Measurements from ENCODE around the gene CCDC43. TPM values are rescaled to one million over a fixed set of nuclear protein-coding genes. Genes with fewer than 3 reads are reported as not detected.

CCDC43 gene
- total and polyA plus RNA-seq, 2 donors (not counting 3 experiments of a cell fraction or from before 2014, with no cell fraction given) = 5.9 to 31.7 TPM

- no peaks in the 10 kb centered on the region for H3K9me3 ChIP-seq (replicated peaks; ENCODE audit: control insufficient read depth, insufficient read depth, low read length)
- CTCF ChIA-PET = interaction anchor here (1.2 kb wide), 1 partner anchor 14 kb away, joined by 3 read pairs; no protein-coding TSS in a partner anchor
- no peaks in the 10 kb centered on the region for H3K27me3 ChIP-seq (ENCODE audit: control insufficient read depth in 2 of 2, insufficient read depth in 2 of 2, low read length in 2 of 2)
- no peaks in the 10 kb centered on the region for H3K4me1 ChIP-seq (ENCODE audit: control insufficient read depth, extremely low read depth, insufficient read depth, low read length)
- H3K36me3 ChIP-seq (ENCODE audit: control insufficient read depth in 2 of 2, extremely low read depth in 1 of 2, insufficient read depth in 2 of 2, low read length in 2 of 2) = peaks cover 0 to 7% of the 10 kb centered on the region in 2 experiments
- DNase-seq (ENCODE audit: low read depth, low spot score) (no peak), FAIRE-seq (no peak)
- no peak overlapping the region for H3K4me2 ChIP-seq (ENCODE audit: insufficient read depth, low read length)
- POLR2A ChIA-PET = interaction anchor here (0.5 kb wide), 1 partner anchor 40 kb away, joined by 3 read pairs; no protein-coding TSS in a partner anchor
- H3K9me1 ChIP-seq (replicated peaks; ENCODE audit: control insufficient read depth, extremely low read depth, insufficient read depth, low read length) = no peaks in the 10 kb centered on the region
- TF ChIP-seq EZH2 (IDR thresholded peaks at IDR 0.05; ENCODE audit: borderline replicate concordance, low read depth, low read length, severe bottlenecking) (no peak), POLR2A (IDR thresholded peaks at IDR 0.05; ENCODE audit: low read depth, low read length) (no peak), GATA2 (IDR thresholded peaks at IDR 0.05; ENCODE audit: insufficient read depth, insufficient read length, low read depth, low read length) (no peak), JUN (IDR thresholded peaks at IDR 0.05; ENCODE audit: borderline replicate concordance, insufficient read depth, insufficient read length, low read depth) (no peak), CTCF (IDR thresholded peaks at IDR 0.05; ENCODE audit: extremely low read depth in 1 of 2, insufficient read depth in 1 of 2, low read depth in 1 of 2, low read length in 2 of 2) (no peak)
- TF ChIP-seq, protein P1, sequence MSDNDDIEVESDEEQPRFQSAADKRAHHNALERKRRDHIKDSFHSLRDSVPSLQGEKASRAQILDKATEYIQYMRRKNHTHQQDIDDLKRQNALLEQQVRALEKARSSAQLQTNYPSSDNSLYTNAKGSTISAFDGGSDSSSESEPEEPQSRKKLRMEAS (IDR thresholded peaks at IDR 0.05; ENCODE audit: insufficient read depth, insufficient read length) = no peak
- H3K79me2 ChIP-seq (ENCODE audit: control insufficient read depth, insufficient read depth, low read length) = no peaks in the 10 kb centered on the region
- no peak overlapping the region for H2AFZ ChIP-seq (ENCODE audit: low read depth, low read length)
- no peak overlapping the region for H3K27ac ChIP-seq (ENCODE audit: insufficient read depth, low read depth, low read length)
- intact Hi-C loops (cut with micrococcal nuclease) (loop anchor here (10.0 kb wide), 1 partner anchor 199 kb away; no protein-coding TSS in a partner anchor), dilution Hi-C loops (cut with MboI; ENCODE audit: extremely low pct_ligation_motif_present, low sequenced_read_pairs) (no loop called here)
- H3K9ac ChIP-seq (replicated peaks; ENCODE audit: extremely low read depth, insufficient read depth, low read length) = no peak overlapping the region
- no peaks in the 10 kb centered on the region for H4K20me1 ChIP-seq (replicated peaks; ENCODE audit: control insufficient read depth, extremely low read depth, insufficient read depth, low read length)
- no peak overlapping the region for H3K4me3 ChIP-seq (replicated peaks in 1 of 3; ENCODE audit: insufficient read depth in 1 of 3, low read depth in 1 of 3, low read length in 3 of 3)
- no TSS peak for BruUV-seq (replicated peaks)
Measured at GRCh38 chr17:44734272-44734671, 44.7 kb upstream of the CCDC43 start.

Measured in endothelial cell of umbilical vein (primary cell).